Fibroblast of lung (primary cell): ENCODE data around the gene RCBTB1. TPM values are rescaled to one million over a fixed set of nuclear protein-coding genes. Genes with fewer than 3 reads are reported as not detected.

Source experiments
- DNase-seq, 2 donors: peaks; one replicate each; pipeline versions ENCODE4 v3.0.0 to v3.0.0-alpha.2; 2010; ENCODE audit warnings: low read depth in 2 of 2
- H2AFZ ChIP-seq: 2 replicates; pipeline ENCODE4 v1.5.1; 2012; ENCODE audit warnings: low read length, control low read depth, inconsistent platforms
- H3K27ac ChIP-seq: 2 replicates; pipeline ENCODE4 v1.5.1; 2011; ENCODE audit warnings: low read length, control low read depth; ENCODE audit not compliant: insufficient read depth
- H3K27me3 ChIP-seq: 2 replicates; pipeline ENCODE4 v1.5.1; 2011; ENCODE audit warnings: mild to moderate bottlenecking, low read length; ENCODE audit not compliant: control insufficient read depth, insufficient read depth
- H3K36me3 ChIP-seq: 2 replicates; pipeline ENCODE4 v1.5.1; 2011; ENCODE audit warnings: low read length; ENCODE audit not compliant: control insufficient read depth, insufficient read depth
- H3K4me1 ChIP-seq: 2 replicates; pipeline ENCODE4 v1.5.1; 2011; ENCODE audit warnings: low read length; ENCODE audit not compliant: control insufficient read depth, insufficient read depth; ENCODE audit errors: extremely low read depth
- H3K4me2 ChIP-seq: 2 replicates; pipeline ENCODE4 v1.5.1; 2011; ENCODE audit warnings: low read length, control low read depth; ENCODE audit not compliant: insufficient read depth; ENCODE audit errors: extremely low read depth
- H3K4me3 ChIP-seq, 4 experiments: fragments of 200-600 bp in 1 of 4; sonication (generic) in 1 of 4; replicated peaks in 1 of 4; 2 replicates each; pipeline ENCODE4 v1.5.1; 2011 to 2016; ENCODE audit warnings: low read length in 4 of 4, low read depth in 3 of 4, mild to moderate bottlenecking in 3 of 4, control low read depth in 2 of 4, inconsistent platforms in 1 of 4, mixed read lengths in 1 of 4; ENCODE audit not compliant: insufficient read depth in 1 of 4; ENCODE audit errors: control extremely low read depth in 1 of 4
- H3K79me2 ChIP-seq: 2 replicates; pipeline ENCODE4 v1.5.1; 2012; ENCODE audit warnings: mild to moderate bottlenecking, low read length, inconsistent platforms; ENCODE audit not compliant: control insufficient read depth, insufficient read depth
- H3K9ac ChIP-seq: 2 replicates; pipeline ENCODE4 v1.5.1; 2011; ENCODE audit warnings: mild to moderate bottlenecking, low read length, control low read depth; ENCODE audit not compliant: insufficient read depth
- H3K9me3 ChIP-seq: 2 replicates; pipeline ENCODE4 v1.5.1; 2012; ENCODE audit warnings: low read depth, low read length; ENCODE audit not compliant: control insufficient read depth, insufficient read depth
- H4K20me1 ChIP-seq: 2 replicates; pipeline ENCODE4 v1.5.1; 2011; ENCODE audit warnings: low read length; ENCODE audit not compliant: control insufficient read depth, insufficient read depth; ENCODE audit errors: extremely low read depth
- CTCF ChIP-seq, 2 donors: IDR thresholded peaks in 1 of 2; conservative IDR thresholded peaks in 1 of 2; 1 replicate in 1 of 2; 2 replicates in 1 of 2; pipeline ENCODE4 v1.5.1; 2011 to 2012; ENCODE audit warnings: low read length in 2 of 2, control low read depth in 1 of 2, inconsistent platforms in 1 of 2, low read depth in 1 of 2, mild to moderate bottlenecking in 1 of 2
- EZH2 ChIP-seq: IDR thresholded peaks from 2 replicates; pipeline ENCODE4 v1.5.1; 2012; ENCODE audit warnings: low read length, control low read depth, mild to moderate bottlenecking; ENCODE audit errors: missing control alignments
- polyA plus RNA-seq, 2 donors: library from polyadenylated mRNA; depleted of rRNA in 1 of 2; stranded (reverse) in 1 of 2; unstranded in 1 of 2; fragments of >200 nt; gene quantifications; 2 replicates each; pipeline ENCODE4 v1.2.1, GENCODE V29; 2011 to 2012; ENCODE audit warnings: missing spikeins in 1 of 2
- total RNA-seq: library from RNA; depleted of rRNA; stranded (reverse); fragments of >200 nt; gene quantifications from 2 replicates; pipeline ENCODE4 v1.2.1, GENCODE V29; 2014

Gene RCBTB1
- total and polyA plus RNA-seq, 2 donors (not counting 1 experiment from before 2014, with no cell fraction given) = 22.7 to 42.6 TPM

DNA sequence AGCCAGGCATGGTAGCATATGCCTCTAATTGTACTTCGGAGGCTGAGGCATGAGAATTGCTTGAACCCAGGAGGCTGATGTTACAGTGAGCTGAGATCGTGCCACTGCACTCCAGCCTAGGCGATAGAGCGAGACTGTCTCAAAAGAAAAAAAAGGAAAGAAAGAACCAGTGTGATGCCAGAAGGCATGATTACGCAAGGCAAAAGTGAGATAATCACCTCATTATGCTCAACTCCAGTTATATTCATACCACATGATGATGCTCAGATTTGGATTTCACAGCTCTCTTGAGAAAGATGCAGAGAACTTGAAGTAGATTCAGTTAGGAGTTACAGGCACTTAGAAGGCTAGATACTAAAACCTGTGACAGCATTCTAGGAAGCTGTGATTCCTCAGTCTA lies 21.8 kb downstream of the RCBTB1 start:
- Histone ChIP-seq H3K9me3 (no peaks in the 10 kb centered on the region), H3K4me1 (no peaks in the 10 kb centered on the region), H4K20me1 (no peaks in the 10 kb centered on the region), H3K9ac (no peak overlapping the region), H3K36me3 (peaks cover 3% of the 10 kb centered on the region), H3K27me3 (no peaks in the 10 kb centered on the region), H3K4me2 (no peak overlapping the region), H3K27ac (no peak overlapping the region), H3K4me3 (no peak overlapping the region), H2AFZ (no peak overlapping the region), H3K79me2 (no peaks in the 10 kb centered on the region)
- peak; percentile 14 to 46 for DNase-seq
- TF ChIP-seq EZH2 (no peak), CTCF (conservative IDR thresholded peaks at IDR 0.05 in 1 of 2, IDR thresholded peaks at IDR 0.05 in 1 of 2; ENCODE audit: low read depth in 1 of 2, low read length in 2 of 2) (no peak)

GRCh38 chr13:49561062-49561410 lies 24.3 kb downstream of the RCBTB1 start:
- Histone ChIP-seq H3K27me3 (no peaks in the 10 kb centered on the region), H3K9me3 (no peaks in the 10 kb centered on the region), H3K27ac (no peak overlapping the region), H3K4me1 (no peaks in the 10 kb centered on the region), H3K4me2 (no peak overlapping the region), H3K4me3 (no peak overlapping the region), H4K20me1 (no peaks in the 10 kb centered on the region), H3K79me2 (no peaks in the 10 kb centered on the region), H2AFZ (no peak overlapping the region), H3K9ac (no peak overlapping the region), H3K36me3 (peaks cover 3% of the 10 kb centered on the region)
- peak in 1 of 2 donors; percentile 22 for DNase-seq
- no peak for TF ChIP-seq EZH2
- no peak for TF ChIP-seq CTCF (conservative IDR thresholded peaks at IDR 0.05 in 1 of 2, IDR thresholded peaks at IDR 0.05 in 1 of 2; ENCODE audit: low read depth in 1 of 2, low read length in 2 of 2)

GRCh38 chr13:49560270-49561061 lies 24.9 kb downstream of the RCBTB1 start:
- Histone ChIP-seq H4K20me1 (no peaks in the 10 kb centered on the region), H3K27ac (no peak overlapping the region), H3K36me3 (peaks cover 3% of the 10 kb centered on the region), H3K9me3 (no peaks in the 10 kb centered on the region), H3K4me1 (no peaks in the 10 kb centered on the region), H3K79me2 (no peaks in the 10 kb centered on the region), H3K9ac (no peak overlapping the region), H3K4me2 (no peak overlapping the region), H3K27me3 (no peaks in the 10 kb centered on the region), H2AFZ (no peak overlapping the region), H3K4me3 (no peak overlapping the region)
- peak; percentile 20 to 68 for DNase-seq
- no peak for TF ChIP-seq EZH2
- TF ChIP-seq CTCF (conservative IDR thresholded peaks at IDR 0.05 in 1 of 2, IDR thresholded peaks at IDR 0.05 in 1 of 2; ENCODE audit: low read depth in 1 of 2, low read length in 2 of 2) = peak; percentile 28 to 49
